Thoracic aorta (tissue), 2 donors: ENCODE data around the gene PRKCB. TPM values are rescaled to one million over a fixed set of nuclear protein-coding genes. Genes with fewer than 3 reads are reported as not detected.

ENCODE experiments used
- ATAC-seq: fragments of 150-250 bp; one replicate; pipeline ENCODE4 v1.8.0; 2017; ENCODE audit warnings: low read depth; ENCODE audit not compliant: insufficient number of reproducible peaks, low FRiP score
- DNase-seq: peaks from one replicate; pipeline ENCODE4 v3.0.0-alpha.2; 2020; ENCODE audit warnings: low spot score
- H3K27ac ChIP-seq, 2 donors: fragments of 200-600 bp; sonication (generic); 1 replicate in 1 of 2; 2 replicates in 1 of 2; pipeline ENCODE4 v1.5.1; 2016; ENCODE audit warnings: mild to moderate bottlenecking in 2 of 2, moderate library complexity in 2 of 2
- H3K27me3 ChIP-seq: fragments of 200-600 bp; sonication (generic); replicated peaks from 2 replicates; pipeline ENCODE4 v1.6.0; 2016; ENCODE audit warnings: mild to moderate bottlenecking; ENCODE audit not compliant: insufficient read depth
- H3K36me3 ChIP-seq: fragments of 200-600 bp; sonication (generic); one replicate; pipeline ENCODE4 v1.5.1; 2016
- H3K4me1 ChIP-seq, 2 donors: fragments of 200-600 bp; sonication (generic); 1 replicate in 1 of 2; 2 replicates in 1 of 2; pipeline versions ENCODE4 v1.5.1 to v1.6.0; 2016; ENCODE audit warnings: low read depth in 2 of 2, mild to moderate bottlenecking in 1 of 2; ENCODE audit not compliant: control insufficient read depth in 1 of 2
- H3K4me3 ChIP-seq: fragments of 200-600 bp; sonication (generic); 2 replicates; pipeline ENCODE4 v1.5.1; 2016; ENCODE audit warnings: mild to moderate bottlenecking
- H3K9me3 ChIP-seq: fragments of 200-600 bp; sonication (generic); 2 replicates; pipeline ENCODE4 v1.5.1; 2016
- CTCF ChIP-seq: fragments of 200-600 bp; sonication (generic); IDR thresholded peaks from one replicate; pipeline ENCODE4 v1.5.1; 2019; ENCODE audit warnings: antibody characterized with exemption
- total RNA-seq, 2 donors: library from RNA; depleted of rRNA; stranded (reverse); fragments of >200 nt; gene quantifications; one replicate each; pipeline versions ENCODE4 v1.1.0 to v1.2.3, GENCODE V29; 2016

The PRKCB gene
- total RNA-seq, 2 donors from 2014 or later, result 3.4 to 7.5 TPM

DNA sequence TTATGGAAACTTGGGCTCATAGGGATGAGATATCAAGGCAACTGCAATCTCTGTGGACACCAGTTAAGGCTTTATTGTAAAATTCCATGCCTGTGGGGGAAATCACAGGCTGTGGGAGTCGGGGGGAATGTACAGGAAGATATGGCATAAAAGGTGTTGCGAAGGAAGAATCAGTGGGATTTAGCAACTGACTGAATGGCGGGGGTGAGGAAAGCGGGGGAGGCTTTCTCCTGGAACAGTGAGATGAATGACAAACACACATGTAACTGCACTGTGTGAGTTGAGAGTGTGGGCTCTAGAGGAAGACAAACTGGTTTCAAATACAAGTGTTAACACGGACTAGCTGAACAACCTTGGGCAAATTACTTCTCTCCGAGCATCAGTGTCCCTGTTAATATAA is 143.7 kb downstream of the PRKCB start:
- H3K4me1 ChIP-seq, result no peaks in the 10 kb centered on the region
- no peak for TF ChIP-seq CTCF
- no peak for DNase-seq
- no peak overlapping the region for H3K27ac ChIP-seq
- no peak for ATAC-seq
- no peaks in the 10 kb centered on the region for H3K9me3 ChIP-seq
- H3K36me3 ChIP-seq, result no peaks in the 10 kb centered on the region
- no peak overlapping the region for H3K4me3 ChIP-seq
- no peaks in the 10 kb centered on the region for H3K27me3 ChIP-seq

DNA sequence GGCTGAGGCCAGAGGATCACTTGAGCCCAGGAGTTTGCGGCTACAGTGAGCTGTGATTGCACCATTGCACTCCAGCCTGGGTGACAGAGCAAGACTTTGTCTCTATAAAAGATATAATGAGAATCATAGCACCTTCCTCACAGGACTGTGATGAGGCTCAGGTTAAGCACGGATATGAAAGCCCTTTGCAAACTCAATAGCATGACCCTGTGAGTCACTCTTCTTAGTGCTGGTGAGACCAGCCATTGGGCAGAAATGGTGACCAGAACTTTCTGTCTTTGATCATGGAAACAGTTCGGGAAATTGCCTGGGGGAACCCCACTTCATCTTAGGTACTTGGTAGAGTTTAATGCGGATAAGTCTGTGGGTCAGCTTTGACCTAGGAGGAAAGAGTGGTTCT is 144.2 kb downstream of the PRKCB start:
- Histone ChIP-seq H3K4me3 (no peak overlapping the region), H3K9me3 (no peaks in the 10 kb centered on the region), H3K27me3 (no peaks in the 10 kb centered on the region), H3K36me3 (no peaks in the 10 kb centered on the region), H3K4me1 (no peaks in the 10 kb centered on the region), H3K27ac (no peak overlapping the region)
- TF ChIP-seq CTCF, result no peak
- ATAC-seq (no peak), DNase-seq (no peak)

- H3K27me3 ChIP-seq, result no peaks in the 10 kb centered on the region
- H3K4me3 ChIP-seq, result no peak overlapping the region
- no peaks in the 10 kb centered on the region for H3K36me3 ChIP-seq
- H3K4me1 ChIP-seq, result no peaks in the 10 kb centered on the region
- H3K27ac ChIP-seq, result no peak overlapping the region
- DNase-seq (no peak), ATAC-seq (no peak)
- no peak for TF ChIP-seq CTCF
- H3K9me3 ChIP-seq, result no peaks in the 10 kb centered on the region
Measured at GRCh38 chr16:23981429-23982399, 145.9 kb downstream of the PRKCB start.

DNA sequence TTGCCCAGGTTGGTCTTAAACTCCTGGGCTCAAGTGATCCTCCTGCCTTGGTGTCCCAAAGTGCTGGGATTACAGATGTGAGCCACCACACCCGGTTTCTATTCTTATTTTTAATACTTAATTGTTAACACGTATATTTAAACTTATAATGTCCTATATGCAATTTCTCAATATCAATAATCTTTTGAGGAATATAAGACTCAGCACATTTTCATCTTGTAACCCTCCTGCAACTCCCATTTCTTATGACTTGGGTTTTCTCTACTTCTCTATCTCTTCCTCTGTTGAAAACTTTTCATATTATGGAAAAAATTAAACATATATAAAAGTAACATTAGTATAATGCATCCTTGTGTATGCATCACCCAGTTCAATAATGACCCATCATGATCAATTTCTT is 150.7 kb downstream of the PRKCB start:
- no peak for ATAC-seq

More for the DNA sequence above, 150.7 kb downstream of the PRKCB start:
- Histone ChIP-seq H3K4me3 (no peak overlapping the region), H3K27me3 (no peaks in the 10 kb centered on the region), H3K4me1 (no peaks in the 10 kb centered on the region), H3K27ac (no peak overlapping the region), H3K36me3 (no peaks in the 10 kb centered on the region), H3K9me3 (no peaks in the 10 kb centered on the region)
- TF ChIP-seq CTCF, result no peak
- DNase-seq, result no peak
